GM21390 (cell line): ENCODE measurements around the gene HOXB7.

Experiments
- ATAC-seq: cut with Tn5 transposase; IDR thresholded peaks from one replicate; pipeline ENCODE4 v1.9.1; 2021; ENCODE audit not compliant: unreplicated experiment

HOXB7 gene

DNA sequence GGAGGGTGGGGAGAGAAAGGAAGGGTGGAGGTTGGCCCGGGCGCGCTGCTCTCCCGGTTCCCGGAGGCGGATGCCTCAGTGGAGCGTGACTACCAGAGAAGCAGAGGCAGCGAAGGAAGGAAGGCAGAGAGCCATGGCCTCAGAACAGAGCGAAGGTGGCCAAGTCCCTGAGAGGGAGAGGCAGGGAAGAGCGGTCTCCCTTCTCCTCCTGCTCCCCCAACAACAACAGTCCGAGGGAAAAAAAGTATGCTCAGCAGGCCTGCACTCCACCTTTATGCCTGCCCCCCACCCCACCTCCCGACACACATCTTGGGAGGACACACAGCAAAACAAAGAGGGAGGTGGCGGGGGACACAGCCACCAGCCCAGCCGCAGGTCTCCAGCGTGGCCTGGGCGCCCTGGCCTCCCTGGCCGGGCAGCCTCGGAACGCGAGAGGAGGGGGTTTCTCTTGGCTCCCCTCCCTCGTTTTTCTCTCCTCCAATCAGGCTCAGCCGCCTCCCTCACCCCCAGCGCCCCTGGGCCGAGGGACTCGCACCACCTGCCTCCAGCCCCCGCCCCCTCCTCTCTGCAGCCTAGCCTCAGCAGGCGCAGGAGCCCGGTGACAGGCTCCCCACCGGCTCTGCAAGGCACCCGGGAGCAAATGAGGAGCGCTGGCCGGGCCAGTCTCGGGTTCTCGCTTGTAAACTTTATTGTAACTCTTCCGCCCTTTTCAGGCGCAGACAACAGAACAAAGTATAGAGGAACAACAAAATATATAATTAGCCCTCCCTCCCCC, 1.1 kb upstream of the HOXB7 start:
- no peak for ATAC-seq

DNA sequence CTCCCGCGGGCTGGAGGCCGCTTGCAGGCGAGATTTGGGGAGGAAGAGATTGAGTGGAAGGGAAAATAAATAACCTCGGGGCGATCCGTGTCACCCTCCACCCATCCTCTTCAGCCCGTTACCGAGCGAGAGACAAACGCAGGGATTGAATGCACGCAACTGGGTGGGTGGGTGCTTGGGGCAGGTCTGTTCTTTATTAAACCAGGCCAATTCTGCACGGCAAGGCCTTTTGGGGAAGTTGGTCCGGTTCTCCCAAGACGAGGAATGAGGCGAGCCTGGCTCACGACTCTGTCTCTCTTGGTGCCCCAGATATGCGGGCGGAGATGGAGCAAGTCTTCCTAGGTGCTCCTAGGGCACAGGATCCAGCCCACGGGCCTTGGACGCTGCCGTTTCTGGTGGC, 396 bp upstream of the HOXB7 start:
- no peak for ATAC-seq

DNA sequence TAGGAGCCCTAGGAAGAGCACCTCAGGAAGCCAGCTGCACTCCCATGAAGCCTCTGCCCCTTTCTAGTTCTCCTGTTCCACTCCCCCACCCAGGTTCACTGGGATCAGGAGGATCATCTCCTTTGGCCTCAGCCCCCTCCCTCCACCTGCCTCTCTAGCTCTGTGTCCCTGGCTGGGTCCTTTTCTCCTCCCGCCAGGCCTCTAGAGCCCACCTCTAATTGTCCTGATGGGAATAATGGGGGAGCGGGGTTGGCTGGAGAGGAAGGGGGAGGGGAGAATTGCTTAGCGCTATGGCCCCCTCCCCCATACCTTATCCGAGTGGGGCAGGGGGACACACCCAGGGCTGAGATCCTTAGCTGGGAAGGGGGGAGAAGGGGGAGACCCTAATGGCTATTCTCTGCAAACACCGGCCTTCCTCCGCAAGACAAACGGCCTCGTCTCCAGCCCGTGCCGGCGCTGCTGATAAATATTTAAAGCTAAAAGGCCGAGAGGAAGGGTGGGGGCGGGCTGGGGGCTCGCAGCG, 997 bp downstream of the HOXB7 start:
- ATAC-seq, result no peak

DNA sequence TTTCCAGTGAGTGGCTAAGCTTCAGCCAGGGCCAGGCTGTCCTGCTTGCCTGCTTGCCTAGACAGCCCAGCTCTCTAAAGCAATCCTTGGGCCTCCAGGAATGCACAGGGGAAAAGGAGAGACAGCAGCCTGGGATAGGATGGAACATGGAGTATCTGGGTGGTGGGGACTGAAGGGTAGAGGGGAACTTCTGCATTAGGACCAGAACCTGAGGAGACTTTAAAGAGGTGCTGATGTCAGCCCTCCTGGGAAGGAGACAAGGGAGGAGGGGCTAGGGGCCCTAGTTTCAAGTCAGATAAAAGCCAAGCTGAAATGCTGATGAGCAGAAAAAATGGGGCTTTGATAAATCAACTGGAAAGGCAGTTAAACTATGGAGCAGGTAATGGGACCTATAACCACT, 1.8 kb downstream of the HOXB7 start:
- ATAC-seq, result no peak

DNA sequence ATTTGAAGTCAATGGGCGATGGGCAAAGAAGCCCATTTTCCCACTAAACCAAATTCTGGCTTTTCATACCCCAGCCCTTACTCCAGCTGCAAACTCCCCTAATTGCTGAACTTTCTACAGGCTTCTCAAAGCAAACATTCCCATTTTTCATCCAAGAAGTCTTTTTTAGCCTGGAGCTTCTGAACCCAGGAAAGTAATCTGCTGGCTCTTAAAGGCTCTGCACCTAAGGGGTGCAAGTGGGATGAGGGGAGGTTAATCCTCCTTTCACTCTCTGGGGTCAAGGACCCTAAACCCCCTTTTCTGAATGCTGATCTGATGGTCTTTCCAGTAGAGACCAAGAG, 2.4 kb downstream of the HOXB7 start:
- no peak for ATAC-seq

DNA sequence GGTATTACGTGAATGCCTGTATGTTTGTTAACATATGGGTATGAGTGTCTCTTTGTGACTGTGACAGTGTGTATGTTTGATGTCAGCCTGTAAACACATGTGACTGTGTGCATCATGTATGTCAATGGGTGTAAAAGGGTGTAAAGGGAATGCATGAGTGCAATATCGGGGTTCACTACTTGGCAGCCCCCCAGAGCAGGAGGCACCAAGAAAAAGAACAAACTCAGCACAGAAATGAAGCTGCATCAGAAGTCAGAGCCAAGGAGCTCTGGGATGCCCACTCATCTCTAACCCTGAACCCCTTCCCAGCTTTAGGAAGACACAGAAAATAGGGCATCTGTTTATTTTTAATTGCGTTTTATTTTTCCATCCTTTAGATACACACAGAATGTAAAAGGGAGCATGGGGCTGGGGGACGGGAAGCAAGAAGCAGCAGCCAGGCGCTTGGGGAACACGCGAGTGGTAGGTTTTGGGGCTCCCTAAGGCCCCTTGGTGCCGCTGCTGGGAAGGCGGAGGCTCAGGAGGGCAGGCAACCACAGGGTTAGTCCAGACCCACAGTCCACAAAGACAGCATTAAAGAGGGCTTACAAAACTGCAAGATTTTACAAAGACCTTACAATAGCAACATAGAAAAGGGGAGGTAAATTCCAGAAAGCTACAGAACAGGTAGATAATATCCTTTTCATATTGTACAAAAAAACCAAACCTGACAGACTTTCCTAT, 3.8 kb downstream of the HOXB7 start:
- ATAC-seq, result no peak

DNA sequence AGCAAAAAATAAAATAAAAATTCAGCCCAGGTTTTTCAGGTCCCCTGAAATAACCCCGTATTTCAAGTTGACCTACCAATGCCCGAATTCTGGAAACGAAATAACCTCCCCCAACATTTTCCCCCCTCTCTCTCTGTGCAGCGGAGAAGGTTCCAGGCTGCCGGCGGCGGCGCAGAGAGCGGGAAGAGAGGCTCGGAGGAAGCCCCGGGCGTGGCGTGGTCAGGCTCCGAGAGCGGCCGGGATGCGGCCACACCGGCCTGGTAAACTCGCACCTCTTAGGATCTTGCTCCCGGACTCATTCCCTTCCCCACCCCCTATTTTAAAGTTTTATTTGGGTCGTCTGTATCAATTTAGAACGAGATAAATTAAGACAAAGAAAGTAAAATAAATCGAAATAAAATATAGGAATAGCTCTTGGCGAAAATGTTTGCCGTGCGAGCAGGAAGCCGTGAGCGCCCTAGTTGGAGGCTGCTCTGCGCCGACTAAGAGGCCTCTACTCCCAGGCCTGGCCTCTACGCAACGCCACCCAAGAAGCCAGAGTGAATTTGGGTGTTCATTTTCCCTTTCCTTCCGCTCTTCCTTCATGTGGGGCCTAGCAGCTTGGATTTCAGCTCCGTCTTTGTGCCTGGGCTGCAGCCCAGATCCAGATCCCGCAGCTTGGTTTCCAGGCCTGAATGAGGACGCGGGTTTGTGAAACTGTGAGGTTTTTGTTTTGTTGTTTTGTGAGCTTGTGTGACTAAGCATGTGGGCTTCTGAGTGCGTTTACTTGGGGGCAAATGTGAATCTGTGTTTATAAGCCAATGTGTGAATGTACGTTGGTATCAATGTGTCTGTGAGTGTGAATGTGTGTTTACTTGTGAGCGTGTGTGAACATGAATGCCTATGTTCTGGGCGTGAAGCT, 4.6 kb downstream of the HOXB7 start:
- ATAC-seq, result no peak

DNA sequence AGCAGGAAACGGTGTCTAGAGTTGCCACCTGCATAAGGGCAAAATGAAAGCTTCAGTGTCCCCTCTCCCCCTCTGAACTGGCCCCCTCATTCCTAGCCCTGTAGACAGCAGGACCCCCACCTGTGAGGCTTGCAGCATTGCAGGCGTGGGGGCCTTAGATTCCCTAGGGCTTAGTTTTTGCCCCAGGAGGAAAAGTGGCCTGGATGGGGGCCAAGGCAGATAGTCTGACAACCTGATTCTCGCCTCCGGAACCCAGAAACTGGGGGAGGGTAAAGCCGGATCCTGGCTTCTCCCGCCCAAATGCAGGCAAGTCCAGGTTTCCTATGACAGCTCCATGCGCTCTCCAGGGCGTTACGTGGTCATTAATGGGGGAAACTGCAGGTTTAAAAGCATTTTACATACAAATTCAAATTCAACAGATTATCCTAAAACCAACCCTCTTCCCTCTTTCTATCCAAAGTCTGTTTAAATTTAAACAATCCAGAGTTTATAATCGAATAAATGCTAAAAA, 5.4 kb downstream of the HOXB7 start:
- no peak for ATAC-seq

DNA sequence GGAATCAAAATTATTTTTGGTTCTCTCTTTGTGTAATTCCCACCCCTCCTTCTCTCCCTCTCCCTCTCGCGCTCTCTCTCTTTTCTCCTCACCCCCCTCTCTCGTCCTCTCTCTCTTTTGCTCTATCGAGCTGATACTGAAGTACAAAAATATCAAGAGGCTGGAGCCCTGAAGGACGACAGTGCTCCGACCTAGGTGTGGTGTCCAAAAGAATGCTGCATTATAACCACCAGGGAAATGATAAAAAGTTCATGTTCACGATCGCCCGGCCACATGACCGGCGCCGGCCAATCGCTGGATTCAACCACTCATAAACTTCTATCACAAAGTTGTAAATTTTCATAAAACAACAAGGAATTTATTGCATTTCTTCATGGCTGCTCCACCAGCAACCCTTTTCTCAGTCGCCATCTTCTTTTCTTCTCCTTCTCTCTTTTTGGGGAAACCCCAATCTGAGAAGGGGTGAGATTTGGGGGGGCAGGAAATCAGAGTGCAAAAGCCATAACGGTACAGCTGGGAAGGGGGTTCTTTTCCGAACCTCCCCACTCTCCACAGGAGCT, 6.0 kb downstream of the HOXB7 start, which contains the start of gene HOXB6:
TSS of gene HOXB6 (minus strand) at position 217 of the 560 bp plus-strand sequence. CDS start 6,836 bp downstream, outside the sequence.
- ATAC-seq, result no peak

DNA sequence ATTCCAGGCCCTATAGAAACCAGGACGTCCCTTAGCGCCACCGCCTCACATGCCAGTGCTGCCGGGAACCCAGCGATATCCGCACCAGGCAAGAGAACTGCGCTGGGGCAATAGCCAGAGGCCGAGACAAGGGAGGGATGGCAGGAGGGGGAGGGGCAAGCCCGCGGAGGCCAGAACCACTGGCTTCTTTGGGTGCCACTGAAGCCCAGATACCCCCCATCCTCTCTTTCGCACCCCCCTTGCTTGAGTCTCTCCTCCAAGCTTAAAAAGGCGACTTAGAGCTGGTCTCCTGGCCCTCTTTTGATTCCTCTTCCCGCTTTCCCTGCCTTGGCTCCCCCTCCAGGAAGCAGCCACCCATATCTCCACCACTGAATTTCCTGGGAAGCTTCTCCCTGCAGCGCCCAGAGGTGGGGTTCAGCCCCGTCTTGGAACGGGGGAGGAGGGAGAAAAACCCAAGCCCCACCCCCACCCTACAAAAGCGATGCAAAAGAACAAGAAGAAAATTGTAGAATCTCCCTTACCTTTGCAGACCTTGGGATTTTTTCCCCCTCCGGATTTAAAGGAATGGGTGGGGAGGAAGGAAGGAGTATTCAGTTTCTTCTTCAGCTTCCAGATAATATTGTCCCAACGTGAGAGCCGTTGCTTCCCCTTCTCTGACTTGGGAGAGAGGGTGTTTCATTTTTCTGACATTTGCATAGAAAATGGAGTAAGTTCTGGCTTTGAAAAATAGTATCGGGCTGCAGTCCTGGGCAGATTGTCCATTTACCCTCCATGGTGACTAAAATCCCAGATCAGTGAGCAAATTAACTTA, 6.7 kb downstream of the HOXB7 start:
- no peak for ATAC-seq

DNA sequence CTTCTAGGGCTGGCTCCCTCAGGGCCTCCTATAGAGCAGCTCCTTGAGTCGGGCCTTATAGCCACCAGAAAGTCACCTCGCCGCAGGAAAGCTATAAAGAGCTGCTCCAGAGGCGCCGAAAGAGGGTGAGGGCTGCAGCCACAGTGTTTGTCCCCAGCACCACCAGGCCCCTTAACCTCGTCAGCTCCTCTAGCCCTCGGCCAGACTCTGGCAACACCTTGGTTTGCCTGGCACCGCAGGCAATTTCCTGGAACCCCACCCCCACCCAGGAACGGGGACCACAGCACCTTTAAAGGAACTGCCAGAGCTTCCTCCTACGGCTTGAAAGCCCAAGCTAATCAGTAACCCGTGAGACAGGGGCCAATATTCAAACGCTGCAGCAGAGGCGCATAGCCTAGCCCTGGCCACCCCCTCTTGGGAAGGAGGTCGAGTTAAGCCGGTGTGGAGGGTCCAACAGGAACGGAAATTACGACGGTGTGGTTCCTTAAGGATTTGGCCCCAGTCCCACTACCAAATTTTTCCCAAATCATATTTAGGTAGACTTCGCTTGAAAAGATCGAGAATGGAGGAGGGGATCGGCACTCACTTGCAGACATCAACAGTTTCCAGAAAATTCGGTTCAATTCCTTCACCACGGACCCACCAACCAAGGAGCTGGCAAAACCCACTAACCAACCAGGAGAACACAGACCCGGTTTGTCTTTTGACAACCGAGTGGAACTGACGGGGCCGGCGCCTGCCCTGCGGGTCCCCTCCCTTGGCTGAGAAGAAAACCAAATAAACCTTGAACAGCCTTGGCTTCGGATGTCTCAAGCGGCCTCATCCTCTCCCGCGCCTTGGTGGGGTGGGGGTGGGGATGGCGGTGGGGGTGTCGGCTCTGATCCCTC, 9.0 kb downstream of the HOXB7 start:
- ATAC-seq, result no peak

DNA sequence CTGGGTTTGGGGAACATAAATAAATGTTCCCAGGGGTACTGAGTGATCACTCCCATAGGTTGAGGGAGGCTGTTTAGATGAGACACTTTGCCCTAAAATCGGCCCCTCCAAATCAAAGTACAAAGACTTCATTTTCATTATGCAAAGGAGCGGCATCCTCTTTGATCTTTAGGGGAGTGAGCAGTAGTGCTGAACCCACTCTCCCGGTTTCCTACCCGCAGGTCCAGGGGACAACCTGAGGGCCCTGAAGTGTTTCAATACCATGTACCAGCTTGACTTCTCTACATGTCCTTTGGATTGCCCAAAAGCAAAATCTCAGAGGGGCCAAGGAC, 9.6 kb downstream of the HOXB7 start:
- no peak for ATAC-seq

DNA sequence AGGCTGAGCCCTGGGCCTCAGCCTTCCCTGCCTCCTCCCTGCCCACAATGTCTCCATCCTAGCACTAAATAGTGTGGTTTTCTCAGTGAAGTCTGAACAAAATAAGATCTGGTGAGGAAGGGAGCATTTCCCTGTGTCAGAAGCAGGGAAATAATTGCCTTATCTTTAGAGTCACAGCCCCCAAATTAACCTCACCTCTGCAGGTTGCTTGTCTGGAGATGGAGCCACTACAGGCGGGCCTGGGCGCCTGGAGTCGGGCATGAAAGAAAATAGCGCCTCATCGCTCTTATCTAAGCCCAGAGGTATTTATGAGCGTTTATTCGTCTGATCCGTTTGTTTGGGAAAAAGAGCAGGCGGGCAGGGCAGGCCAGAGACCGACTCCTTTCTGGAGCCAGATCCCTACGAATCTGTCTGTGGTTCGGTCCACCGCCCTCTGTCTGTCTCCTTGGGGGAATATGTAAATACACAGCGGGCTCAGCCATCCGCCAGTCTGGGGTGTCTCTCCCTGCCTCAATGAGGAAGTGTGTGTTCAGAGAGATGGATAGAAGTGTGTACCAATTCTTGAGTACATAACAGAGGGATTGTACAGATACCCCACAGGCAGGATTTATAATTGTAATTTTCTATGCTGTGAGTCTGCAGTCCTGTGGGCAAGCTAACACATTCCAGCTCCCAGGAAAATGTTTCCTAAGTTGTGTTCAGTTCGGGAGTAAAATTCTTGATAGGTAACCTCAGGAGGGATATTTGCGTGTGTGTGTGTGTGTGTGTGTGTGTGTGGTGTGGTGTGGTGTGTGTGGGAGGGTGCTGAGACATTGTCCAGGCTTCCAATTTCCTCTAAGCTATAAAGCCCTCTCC, 10.3 kb downstream of the HOXB7 start:
- no peak for ATAC-seq

DNA sequence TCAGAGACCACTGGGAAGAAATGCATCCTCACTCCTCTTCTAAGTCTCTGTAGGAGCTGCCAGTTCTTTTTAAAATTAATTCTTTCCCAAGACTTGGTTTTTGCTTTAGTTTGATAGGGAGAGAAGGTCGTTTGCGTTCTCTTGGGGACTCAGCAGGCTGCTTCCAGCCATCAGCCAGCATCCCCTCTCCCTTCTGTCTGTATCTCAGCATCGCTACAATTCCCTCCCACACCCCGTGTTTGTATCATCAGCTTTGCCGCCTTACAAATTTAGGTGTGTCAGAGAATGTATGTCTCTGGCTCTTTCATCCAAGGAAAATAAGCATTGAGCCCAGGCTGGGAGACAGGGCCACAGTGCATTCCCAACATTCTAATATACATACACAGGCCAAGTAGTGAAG, 11.5 kb downstream of the HOXB7 start:
- ATAC-seq, result no peak

DNA sequence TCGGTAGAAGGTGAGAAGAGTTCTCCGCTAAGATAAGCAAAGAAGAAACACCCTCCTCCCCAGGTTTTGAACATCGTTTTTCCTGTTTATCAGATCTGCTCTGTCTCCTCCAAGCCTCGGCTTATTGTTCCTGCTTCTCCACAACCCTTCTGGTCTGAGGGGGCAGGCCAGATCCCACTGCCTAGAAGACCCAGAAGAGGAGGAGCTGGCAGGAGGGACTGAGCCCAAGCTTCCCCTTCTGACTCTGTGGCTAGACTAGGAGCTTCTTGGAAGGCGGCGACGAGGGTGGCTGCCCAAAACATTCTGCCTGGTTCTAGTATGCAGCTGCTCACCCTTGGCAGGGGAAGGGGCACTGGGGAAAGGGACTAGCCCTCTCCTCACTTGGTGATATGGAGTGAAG, 12.1 kb downstream of the HOXB7 start:
- no peak for ATAC-seq

DNA sequence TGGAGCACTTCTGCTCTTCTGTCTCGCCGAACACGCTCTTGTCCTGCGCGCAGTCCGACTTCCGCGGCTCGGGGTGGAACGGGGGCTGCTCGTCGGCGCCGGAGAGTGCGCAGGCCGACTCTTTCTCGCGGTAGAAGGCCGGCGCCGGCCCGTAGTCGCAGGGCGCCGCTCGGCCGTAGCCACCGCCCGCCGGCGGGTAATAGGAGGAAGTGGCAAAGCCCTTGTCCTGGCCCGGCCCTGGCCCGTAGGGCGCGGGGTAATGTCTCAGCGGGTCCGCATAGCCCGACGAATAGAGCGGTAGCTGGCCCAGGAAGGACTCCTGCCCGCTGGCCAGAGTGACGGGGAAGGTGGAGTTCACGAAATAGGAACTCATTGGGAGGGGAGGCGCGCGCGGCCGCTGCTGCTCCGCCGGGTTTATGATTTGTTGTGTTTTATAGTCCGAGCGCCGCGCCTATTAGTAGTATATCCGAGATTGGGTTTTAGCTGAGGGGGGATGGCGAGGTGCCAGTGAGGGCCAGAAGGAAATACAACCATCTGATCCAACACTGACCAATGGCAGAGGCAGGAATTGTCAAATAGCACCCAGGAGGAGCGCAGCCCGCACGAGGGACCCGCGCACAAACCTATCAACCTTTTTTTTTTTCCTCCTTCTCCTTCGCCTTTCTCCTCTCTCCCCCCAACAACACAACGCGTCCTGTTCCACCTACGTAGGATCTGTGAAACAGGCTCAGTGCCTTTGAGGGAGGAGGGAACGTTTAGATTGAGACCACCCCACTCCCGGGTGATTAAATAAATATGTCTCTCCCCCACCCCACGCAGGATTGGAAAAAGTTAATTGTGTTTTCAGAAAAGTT, 12.8 kb downstream of the HOXB7 start:
- ATAC-seq, result no peak

DNA sequence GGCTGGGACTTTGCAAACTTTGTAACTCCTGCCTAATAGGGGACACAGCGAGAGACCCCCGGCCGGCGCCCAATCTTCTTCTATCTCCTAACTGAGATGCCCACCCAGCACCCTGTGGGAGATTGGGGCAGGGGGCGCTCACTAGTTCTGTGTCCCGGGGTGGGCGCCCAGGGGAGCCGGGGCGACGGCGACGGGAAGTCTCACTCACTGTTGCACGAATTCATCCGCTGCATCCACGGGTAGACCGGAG, 13.4 kb downstream of the HOXB7 start:
- ATAC-seq, result no peak
